GM19324 (cell line): ENCODE measurements around the gene CYP3A5.

Experiments used
- ATAC-seq: cut with Tn5 transposase; IDR thresholded peaks from one replicate; pipeline ENCODE4 v1.9.1; 2021; ENCODE audit warnings: mild to moderate bottlenecking, moderate library complexity; ENCODE audit not compliant: unreplicated experiment, low FRiP score

Gene CYP3A5

GRCh38 chr7:99616359-99617191 is 63.2 kb downstream of the CYP3A5 start, which contains the start of gene ZSCAN25:
ZSCAN25 (plus strand) TSS chr7:99616946; CDS start chr7:99619607, 2,661 bp downstream.
- ATAC-seq, result peak; percentile 97

- no peak for ATAC-seq
Observed at GRCh38 chr7:99615989-99616358, 63.8 kb downstream of the CYP3A5 start.

GRCh38 chr7:99614495-99614894 is 65.3 kb downstream of the CYP3A5 start:
- ATAC-seq, result no peak

- no peak for ATAC-seq
Observed at GRCh38 chr7:99607548-99607947, 72.2 kb downstream of the CYP3A5 start.

- ATAC-seq, result no peak
Observed at GRCh38 chr7:99606531-99606930, 73.3 kb downstream of the CYP3A5 start.

- no peak for ATAC-seq
Observed at GRCh38 chr7:99605527-99605926, 74.3 kb downstream of the CYP3A5 start.

GRCh38 chr7:99601656-99602310 is 78.0 kb downstream of the CYP3A5 start:
- ATAC-seq, result no peak

GRCh38 chr7:99599836-99600235 is 80.0 kb downstream of the CYP3A5 start:
- no peak for ATAC-seq
